ENCODE results near the gene OSBPL5. TPM values are rescaled to one million over a fixed set of nuclear protein-coding genes. Genes with fewer than 3 reads are reported as not detected.

OSBPL5 gene
- total and polyA plus RNA-seq, 4 donors, result 15.2 to 51.5 (median 28.3) TPM

GRCh38 chr11:3090096-3090901 is 74.8 kb downstream of the OSBPL5 start:
- peaks cover 0 to 42% (median 6%) of the 10 kb centered on the region in 4 donors for H3K36me3 ChIP-seq (ENCODE audit: control insufficient read depth in 4 of 4, insufficient read depth in 4 of 4, low read length in 4 of 4)
- H3K4me3 ChIP-seq, result no peak overlapping the region
- H3K27me3 ChIP-seq (ENCODE audit: control insufficient read depth in 3 of 3, insufficient read depth in 3 of 3, low read length in 2 of 3), result no peaks in the 10 kb centered on the region
- ATAC-seq (ENCODE audit: insufficient read depth, low FRiP score), result no peak
- H3K27ac ChIP-seq (ENCODE audit: low read depth in 1 of 2, low read length in 1 of 2), result no peak overlapping the region
- TF ChIP-seq, protein P1, sequence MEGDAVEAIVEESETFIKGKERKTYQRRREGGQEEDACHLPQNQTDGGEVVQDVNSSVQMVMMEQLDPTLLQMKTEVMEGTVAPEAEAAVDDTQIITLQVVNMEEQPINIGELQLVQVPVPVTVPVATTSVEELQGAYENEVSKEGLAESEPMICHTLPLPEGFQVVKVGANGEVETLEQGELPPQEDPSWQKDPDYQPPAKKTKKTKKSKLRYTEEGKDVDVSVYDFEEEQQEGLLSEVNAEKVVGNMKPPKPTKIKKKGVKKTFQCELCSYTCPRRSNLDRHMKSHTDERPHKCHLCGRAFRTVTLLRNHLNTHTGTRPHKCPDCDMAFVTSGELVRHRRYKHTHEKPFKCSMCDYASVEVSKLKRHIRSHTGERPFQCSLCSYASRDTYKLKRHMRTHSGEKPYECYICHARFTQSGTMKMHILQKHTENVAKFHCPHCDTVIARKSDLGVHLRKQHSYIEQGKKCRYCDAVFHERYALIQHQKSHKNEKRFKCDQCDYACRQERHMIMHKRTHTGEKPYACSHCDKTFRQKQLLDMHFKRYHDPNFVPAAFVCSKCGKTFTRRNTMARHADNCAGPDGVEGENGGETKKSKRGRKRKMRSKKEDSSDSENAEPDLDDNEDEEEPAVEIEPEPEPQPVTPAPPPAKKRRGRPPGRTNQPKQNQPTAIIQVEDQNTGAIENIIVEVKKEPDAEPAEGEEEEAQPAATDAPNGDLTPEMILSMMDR (IDR thresholded peaks at IDR 0.05; ENCODE audit: control extremely low read depth, extremely low read depth), result no peak
- no peaks in the 10 kb centered on the region for H3K9me3 ChIP-seq (ENCODE audit: control insufficient read depth in 4 of 4, insufficient read depth in 3 of 4, low read length in 3 of 4)
- WGBS, 2 donors, result 92 to 94% methylated on average over 13 of the region's 13 CpGs
- DNase-seq, result no peak
- H3K4me1 ChIP-seq (ENCODE audit: control insufficient read depth in 5 of 5, insufficient read depth in 5 of 5, low read length in 5 of 5), result peaks cover 0 to 3% (median 0%) of the 10 kb centered on the region in 5 donors
- H3K9ac ChIP-seq (ENCODE audit: insufficient read depth in 1 of 2, low read length in 2 of 2), result no peak overlapping the region

DNA sequence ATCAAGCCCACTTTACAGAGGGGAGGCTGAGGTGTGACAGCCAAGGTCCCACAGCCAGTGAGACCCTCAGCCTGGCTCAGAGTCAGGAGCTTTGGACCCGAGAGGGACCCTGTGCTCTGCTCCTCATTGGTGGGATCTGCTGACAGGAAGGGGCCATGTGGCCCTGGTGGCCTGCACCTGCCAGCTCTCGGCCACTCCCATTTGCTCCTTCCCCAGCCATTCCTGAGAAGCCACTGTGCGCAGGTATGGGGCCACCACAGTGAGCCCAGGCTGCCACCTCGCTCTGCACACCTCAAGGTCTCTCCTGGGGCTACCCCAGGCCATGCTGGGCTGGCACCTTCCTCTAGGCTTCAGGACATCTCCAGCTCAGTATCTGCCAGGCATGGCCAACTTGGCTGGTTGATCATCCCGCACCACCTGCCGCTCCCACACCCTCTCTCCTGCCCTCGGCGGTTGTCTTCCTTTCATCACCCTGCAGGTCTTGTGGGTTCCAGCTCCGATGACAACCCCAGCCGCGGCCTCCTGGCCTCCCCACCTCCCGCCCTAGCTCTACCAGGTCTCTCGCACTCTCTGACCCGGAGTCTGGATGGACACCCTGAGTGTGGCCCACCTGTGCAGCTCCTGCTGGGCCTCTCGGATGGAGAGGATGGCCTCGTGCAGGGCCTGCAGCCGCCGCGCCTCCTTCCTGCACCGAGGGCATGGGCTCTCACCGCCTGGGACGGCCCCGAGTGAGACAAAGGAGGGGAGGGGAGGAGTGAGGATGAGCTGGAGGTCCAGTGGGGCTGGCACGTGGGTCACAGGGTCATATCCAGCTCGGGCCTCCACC is 75.7 kb downstream of the OSBPL5 start:
- peaks cover 0 to 42% (median 6%) of the 10 kb centered on the region in 4 donors for H3K36me3 ChIP-seq (ENCODE audit: control insufficient read depth in 4 of 4, insufficient read depth in 4 of 4, low read length in 4 of 4)
- H3K27me3 ChIP-seq (ENCODE audit: control insufficient read depth in 3 of 3, insufficient read depth in 3 of 3, low read length in 2 of 3), result no peaks in the 10 kb centered on the region
- ATAC-seq (ENCODE audit: insufficient read depth, low FRiP score), result no peak
- DNase-seq, result no peak
- no peak overlapping the region for H3K9ac ChIP-seq (ENCODE audit: insufficient read depth in 1 of 2, low read length in 2 of 2)
- no peaks in the 10 kb centered on the region for H3K9me3 ChIP-seq (ENCODE audit: control insufficient read depth in 4 of 4, insufficient read depth in 3 of 4, low read length in 3 of 4)
- TF ChIP-seq, protein P1 (IDR thresholded peaks at IDR 0.05; ENCODE audit: control extremely low read depth, extremely low read depth), result no peak
- no peak overlapping the region for H3K4me3 ChIP-seq
- no peak overlapping the region for H3K27ac ChIP-seq (ENCODE audit: low read depth in 1 of 2, low read length in 1 of 2)
- 90 to 93% methylated on average over 22 to 25 of the region's 25 CpGs for WGBS, 2 donors
- H3K4me1 ChIP-seq (ENCODE audit: control insufficient read depth in 5 of 5, insufficient read depth in 5 of 5, low read length in 5 of 5), result peaks cover 0 to 3% (median 0%) of the 10 kb centered on the region in 5 donors

GRCh38 chr11:3088806-3089205 is 76.3 kb downstream of the OSBPL5 start:
- Histone ChIP-seq H3K4me1 (ENCODE audit: control insufficient read depth in 5 of 5, insufficient read depth in 5 of 5, low read length in 5 of 5) (no peaks in the 10 kb centered on the region), H3K4me3 (no peak overlapping the region), H3K36me3 (ENCODE audit: control insufficient read depth in 4 of 4, insufficient read depth in 4 of 4, low read length in 4 of 4) (peaks cover 0 to 38% (median 6%) of the 10 kb centered on the region in 4 donors), H3K9ac (ENCODE audit: insufficient read depth in 1 of 2, low read length in 2 of 2) (no peak overlapping the region), H3K27me3 (ENCODE audit: control insufficient read depth in 3 of 3, insufficient read depth in 3 of 3, low read length in 2 of 3) (no peaks in the 10 kb centered on the region), H3K27ac (ENCODE audit: low read depth in 1 of 2, low read length in 1 of 2) (no peak overlapping the region), H3K9me3 (ENCODE audit: control insufficient read depth in 4 of 4, insufficient read depth in 3 of 4, low read length in 3 of 4) (no peaks in the 10 kb centered on the region)
- TF ChIP-seq, protein P1 (IDR thresholded peaks at IDR 0.05; ENCODE audit: control extremely low read depth, extremely low read depth), result no peak
- DNase-seq, result no peak
- 91 to 96% methylated on average over 14 of the region's 14 CpGs for WGBS, 2 donors
- ATAC-seq (ENCODE audit: insufficient read depth, low FRiP score), result no peak

All from lung (tissue), 12 donors.